HG02571 (cell line): ENCODE data around the gene RIPPLY3.

Source experiments
- ATAC-seq: cut with Tn5 transposase; IDR thresholded peaks from one replicate; pipeline ENCODE4 v1.9.1; 2021; ENCODE audit warnings: mild to moderate bottlenecking, moderate library complexity; ENCODE audit not compliant: unreplicated experiment

RIPPLY3 gene

DNA sequence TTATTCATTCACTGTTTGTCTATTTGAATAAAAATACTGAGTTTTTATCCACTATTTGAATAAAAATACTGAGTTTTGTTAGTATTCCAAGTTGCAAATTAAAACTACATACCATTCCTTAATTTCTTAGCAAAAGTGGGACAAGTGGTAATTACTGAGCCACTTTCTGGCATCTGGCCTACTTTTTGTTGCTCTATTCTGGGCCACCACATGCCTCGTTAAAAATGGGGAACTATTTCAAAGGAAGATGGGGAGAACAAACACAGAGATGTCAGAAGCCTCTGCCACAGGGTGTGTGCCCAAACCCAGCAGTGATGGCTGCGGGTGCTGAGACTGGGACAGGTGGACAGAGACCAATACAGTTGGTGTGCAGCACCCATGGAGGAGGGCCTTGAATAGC, 51.8 kb downstream of the RIPPLY3 start:
- no peak for ATAC-seq

DNA sequence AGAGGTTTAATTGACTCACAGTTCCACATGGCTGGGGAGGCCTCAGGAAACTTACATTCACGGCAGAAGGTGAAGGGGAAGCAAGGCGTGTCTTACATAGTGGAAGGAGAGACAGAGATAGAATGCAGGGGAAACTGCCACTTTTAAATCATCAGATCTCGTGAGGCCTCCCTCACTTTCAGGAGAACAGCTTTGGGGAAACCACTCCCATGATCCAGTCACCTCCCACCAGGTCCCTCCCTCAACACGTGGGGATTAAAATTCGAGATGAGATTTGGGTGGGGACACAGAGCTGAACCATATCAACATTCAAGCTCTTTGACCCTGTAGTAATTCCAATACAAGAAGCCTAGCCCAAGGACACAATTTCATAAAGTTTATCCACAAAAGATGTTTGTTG, 52.7 kb downstream of the RIPPLY3 start:
- no peak for ATAC-seq

DNA sequence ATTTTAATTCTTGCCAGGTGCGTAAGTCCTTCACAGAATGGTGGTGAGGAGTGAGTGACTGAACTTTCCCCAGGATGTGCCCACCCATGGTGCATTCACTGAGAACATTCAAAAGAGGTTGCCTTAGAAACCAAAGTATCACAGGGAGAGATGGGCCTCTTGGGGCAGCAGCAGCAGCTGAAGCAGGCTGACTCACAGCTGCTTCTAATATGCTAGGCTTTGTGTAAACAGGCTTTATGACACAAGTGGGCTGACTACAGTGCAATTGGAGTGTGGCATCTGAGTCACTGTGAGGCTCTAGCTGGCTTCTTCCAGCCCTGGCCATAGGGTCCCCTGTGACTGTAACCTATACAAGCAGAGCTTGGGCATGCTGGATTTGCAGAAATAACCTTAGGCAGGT, 53.8 kb downstream of the RIPPLY3 start:
- no peak for ATAC-seq

DNA sequence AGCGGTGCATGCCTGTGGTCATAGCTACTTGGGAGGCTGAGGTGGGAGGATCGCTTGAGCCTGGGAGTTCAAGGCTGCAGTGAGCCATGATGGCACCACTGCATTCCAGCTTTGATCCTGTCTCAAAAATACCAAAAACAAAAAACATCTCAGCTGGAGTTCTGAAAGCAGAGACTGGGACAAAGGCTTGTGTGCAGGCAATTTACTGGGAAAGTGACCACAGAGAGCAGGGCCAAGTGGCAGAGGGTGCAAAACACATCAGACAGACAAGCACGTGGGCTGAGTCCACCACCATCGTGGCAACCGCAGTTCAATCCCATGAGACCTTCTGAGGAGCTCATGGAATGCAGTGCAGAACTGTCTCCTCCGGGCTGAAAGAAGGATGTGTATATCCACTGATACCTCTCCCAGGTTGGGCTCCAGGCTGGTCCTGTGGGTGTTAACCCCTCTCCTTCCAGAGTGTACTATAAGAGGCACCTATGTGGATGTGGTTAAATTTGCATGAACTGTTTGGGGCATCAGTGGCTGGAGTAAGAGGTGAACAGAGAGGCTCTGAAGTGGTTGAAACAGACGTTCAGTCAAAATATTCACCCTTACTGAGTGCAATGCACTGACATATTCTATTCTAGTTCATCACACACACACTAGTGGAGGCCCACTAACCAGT, 55.6 kb downstream of the RIPPLY3 start:
- ATAC-seq, result no peak

DNA sequence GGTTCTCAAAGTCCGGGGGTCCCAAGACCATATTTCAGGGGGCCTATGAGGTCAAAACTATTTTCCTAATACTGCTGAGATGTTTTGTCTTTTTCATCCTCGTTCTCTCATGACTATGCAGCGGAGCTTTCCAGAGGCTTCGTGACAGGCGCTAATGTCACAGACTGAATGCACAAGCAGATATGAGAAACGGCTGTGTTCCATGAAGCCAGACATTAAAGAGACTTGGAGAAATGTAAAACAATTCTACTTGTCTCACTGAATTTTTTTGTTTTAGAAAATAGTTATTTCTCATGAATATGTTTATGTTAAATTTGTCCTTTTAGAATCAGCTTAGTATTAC, 56.1 kb downstream of the RIPPLY3 start:
- no peak for ATAC-seq

DNA sequence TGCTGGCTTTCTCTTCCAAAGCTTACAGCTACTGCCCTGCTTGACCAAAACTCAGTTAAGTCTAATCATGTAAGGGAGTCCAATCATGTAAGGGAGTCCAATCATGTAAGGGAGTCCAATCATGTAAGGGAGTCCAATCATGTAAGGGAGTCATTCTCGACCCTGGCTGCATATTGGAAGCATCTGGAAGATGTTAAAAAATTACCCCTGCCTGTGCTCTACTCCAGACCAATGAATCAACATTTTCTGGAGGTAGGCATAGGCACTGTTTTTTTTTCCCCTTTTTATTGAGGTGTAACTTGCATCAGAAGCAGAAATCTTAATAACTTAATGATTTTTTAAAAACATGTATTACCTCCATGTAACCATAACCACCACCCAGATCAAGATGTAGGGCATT, 56.9 kb downstream of the RIPPLY3 start:
- ATAC-seq, result no peak

DNA sequence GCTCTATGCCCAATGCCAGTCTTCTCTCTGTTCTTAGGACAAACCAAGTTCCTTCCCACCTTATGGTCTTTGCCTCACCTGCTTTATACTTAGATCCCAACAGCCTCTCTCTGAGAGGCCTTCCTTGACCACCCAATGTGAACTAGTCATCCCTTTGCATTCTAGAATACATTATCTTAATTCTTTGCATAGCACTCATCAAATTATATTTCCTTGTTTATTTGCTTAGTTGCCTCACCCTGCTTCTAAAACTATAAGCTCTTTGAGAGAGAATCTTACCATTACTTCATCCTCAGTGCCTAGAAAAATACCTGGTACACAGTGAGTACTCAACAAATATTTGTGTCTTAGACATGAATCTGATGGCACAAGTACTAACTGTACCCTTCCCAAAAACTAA, 58.3 kb downstream of the RIPPLY3 start:
- no peak for ATAC-seq

DNA sequence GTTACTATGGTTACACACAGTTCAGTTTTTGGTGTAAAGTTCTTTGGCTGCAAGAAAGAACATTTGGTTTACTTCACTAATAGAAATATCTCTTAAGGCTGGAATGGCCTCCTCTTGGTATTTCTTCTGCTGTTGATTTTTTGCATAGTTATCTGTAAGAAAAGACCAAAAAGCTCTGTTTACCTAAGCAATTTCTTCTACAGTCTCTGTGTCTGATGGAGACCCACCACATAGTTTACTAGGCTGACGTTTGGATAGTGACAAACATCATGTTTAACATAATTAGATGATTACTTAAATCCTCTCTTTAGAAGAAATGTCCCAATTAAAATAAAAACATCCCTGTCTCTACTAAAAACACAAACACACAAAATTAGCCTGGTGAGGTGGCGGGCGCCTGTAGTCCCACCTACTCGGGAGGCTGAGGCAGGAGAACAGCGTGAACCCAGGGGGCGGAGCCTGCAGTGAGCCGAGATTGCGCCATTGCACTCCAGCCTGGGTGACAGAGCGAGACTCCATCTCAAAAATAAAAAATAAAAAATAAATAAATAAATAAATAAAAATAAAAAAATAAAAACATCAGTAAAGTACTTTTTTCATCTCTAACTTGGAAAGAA, 59.2 kb downstream of the RIPPLY3 start:
- ATAC-seq, result no peak
